T47D (cell line): ENCODE measurements around the gene AK3.
A peak's percentile ranks its signal among the peaks of the same experiment; 100 is the strongest.

Experiments used
- DNase-seq, 2 experiments: peaks; one replicate each; pipeline versions ENCODE4 v3.0.0 to v3.0.0-alpha.2; 2011 to 2012; ENCODE audit warnings: low read depth in 1 of 2, low spot score in 1 of 2
- JUND ChIP-seq: IDR thresholded peaks from 2 replicates; pipeline ENCODE4 v1.6.1; 2012; ENCODE audit warnings: low read depth
- in situ Hi-C: cut with HindIII; loops from 2 replicates; pipeline ENCODE4 v1.10.0; 2016; ENCODE audit warnings: low sequenced_read_pairs, low pct_unique_long_range_greater_than_20kb

The AK3 gene

GRCh38 chr9:4714266-4715016 is 26.6 kb downstream of the AK3 start:
- no peak for TF ChIP-seq JUND
- DNase-seq = no peak
- in situ Hi-C loops = no loop called here

DNA sequence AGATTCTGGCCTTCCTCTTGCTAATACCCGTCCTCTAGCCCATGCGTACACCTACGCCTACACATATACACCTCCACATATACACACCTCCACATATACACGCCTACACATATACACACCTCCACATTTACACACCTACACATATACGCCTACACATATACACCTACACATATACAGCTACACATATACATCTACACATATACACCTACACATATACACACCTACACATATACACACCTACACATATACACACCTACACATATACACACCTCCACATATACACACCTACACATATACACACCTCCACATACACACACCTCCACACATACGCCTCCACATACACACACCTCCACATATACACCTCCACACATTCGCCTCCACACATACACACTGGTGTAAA is 27.2 kb downstream of the AK3 start:
- no peak for TF ChIP-seq JUND
- no peak for DNase-seq
- in situ Hi-C loops = no loop called here

DNA sequence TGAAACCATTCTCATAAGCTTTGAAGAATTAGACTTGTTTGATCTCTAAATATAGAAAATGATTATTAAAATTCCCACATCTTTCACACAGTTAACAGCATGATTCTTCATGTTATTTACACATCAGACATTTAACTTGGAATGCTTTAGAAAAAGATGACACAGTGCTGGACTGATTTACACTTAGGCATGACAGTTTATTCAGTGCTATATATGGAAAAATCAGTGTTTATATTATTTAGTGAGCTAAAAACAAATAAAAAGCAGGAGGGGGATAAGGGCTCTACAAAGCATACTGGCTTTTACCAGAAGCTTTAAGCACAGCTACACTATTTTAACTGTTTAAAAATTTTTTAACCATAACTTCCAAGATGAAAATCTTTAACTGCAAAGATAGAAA is 31.6 kb downstream of the AK3 start:
- in situ Hi-C loops = no loop called here
- no peak for TF ChIP-seq JUND
- DNase-seq = no peak

- DNase-seq = no peak
- in situ Hi-C loops = no loop called here
- no peak for TF ChIP-seq JUND
These were observed 33.9 kb downstream of the AK3 start for GRCh38 chr9:4706971-4707622.

GRCh38 chr9:4706021-4706420 is 35.0 kb downstream of the AK3 start:
- no peak for TF ChIP-seq JUND
- in situ Hi-C loops = no loop called here
- DNase-seq = no peak

DNA sequence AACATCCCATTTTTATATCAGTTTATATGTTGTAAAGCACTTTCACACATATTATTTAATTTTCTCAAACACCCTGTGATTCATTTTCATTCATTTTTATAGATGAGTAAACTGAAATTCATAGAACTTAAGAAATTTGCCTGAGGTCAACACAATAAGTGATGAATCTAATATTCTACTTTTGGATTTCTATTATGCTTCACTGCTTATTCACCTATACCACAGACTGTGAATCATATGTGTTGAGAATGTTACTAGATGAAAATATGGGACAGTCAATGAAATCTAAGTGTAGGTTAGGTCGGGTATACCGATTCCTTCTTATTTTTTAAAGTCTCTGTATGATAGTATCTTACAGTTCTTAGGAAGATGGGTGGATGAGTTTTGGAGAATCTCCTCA is 36.9 kb downstream of the AK3 start:
- DNase-seq = no peak
- TF ChIP-seq JUND = no peak
- in situ Hi-C loops = no loop called here

- no peak for TF ChIP-seq JUND
These were observed 39.5 kb downstream of the AK3 start for GRCh38 chr9:4701526-4701925.

DNA sequence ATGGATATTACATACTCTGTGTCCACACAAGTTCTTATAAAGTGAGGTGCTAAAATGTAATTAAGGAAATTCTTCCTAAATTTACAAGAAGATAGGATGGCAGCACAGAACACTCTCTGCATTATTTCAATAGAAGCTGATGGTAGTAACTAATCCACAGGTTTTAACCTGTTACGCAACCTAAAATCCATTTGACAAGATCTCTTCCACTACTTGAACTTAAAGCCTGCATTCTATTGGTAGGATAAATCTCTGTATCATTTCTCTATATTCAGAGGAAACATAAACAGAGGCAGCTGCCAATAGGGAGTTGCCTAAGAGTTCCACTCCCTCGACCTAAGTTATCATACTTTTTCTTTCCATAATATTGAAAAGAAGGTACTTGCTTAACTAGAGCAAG is 40.1 kb downstream of the AK3 start:
- TF ChIP-seq JUND = no peak
- no peak for DNase-seq
- in situ Hi-C loops = no loop called here

More at GRCh38 chr9:4701526-4701925, 39.5 kb downstream of the AK3 start:
- in situ Hi-C loops = no loop called here
- DNase-seq = no peak

DNA sequence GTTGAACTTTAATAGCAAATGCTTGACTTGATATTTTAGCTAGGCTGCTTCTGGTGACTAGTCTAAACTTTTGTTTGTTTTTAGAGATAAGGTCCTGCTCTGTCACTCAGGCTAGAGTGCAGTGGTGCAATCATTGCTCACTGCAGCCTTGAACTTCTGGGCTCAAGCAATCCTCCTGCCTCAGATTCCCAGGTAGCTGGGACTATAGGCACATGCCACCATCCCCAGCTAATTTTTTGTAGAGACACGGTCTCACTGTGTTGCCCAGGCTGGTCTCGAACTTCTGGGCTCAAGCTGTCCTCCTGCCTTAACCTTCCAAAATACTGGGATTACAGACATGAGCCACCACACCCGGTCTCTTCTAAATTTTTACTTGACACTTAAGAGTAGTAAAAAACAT is 40.9 kb downstream of the AK3 start:
- in situ Hi-C loops = no loop called here
- no peak for DNase-seq
- TF ChIP-seq JUND = no peak

- in situ Hi-C loops = no loop called here
- TF ChIP-seq JUND = no peak
- no peak for DNase-seq
These were observed 49.2 kb downstream of the AK3 start for GRCh38 chr9:4691795-4692194.

- DNase-seq = no peak
- in situ Hi-C loops = no loop called here
- no peak for TF ChIP-seq JUND
These were observed 50.9 kb downstream of the AK3 start for GRCh38 chr9:4690144-4690543.

DNA sequence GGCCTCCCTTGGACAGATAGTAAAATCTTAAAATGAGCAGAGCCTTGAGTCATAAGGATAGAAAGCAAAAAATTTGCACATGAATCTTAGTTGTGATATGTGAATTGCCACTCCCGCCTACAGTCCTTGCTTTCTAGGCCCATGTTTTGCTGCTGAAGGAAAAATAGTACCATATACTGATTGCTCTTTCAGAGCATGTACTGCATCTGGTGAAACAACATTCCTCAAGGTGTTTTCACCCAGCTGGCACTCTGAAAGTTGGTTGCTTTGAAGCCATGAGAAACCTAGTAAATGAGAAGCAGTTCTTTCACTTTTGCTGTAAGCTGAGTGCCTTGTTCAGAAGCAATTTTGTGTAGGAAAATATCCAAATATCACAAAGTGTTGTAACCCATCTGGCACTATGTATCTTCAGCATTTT is 51.3 kb downstream of the AK3 start:
- in situ Hi-C loops = no loop called here
- TF ChIP-seq JUND = no peak
- peak in 1 of 2 experiments; percentile 12 for DNase-seq

DNA sequence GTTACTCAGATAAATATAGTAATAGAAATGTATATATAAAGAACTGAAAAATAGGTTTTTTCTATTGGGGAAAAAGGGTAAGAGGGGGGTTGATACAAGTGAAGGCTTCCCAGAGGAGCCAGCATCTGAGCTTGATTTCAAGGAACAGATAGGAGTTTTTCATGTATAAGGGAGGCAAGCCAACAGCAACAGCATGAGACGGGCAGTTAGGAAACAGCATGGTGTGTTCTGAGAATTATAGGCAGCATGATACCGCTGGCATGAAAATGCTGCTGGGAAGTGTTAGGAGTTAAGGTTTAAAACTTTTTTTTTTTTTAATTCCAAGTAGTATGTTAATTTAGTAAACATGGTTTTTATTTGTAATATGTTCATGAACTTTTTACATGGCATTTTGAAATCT is 52.0 kb downstream of the AK3 start:
- no peak for TF ChIP-seq JUND
- DNase-seq = no peak
- in situ Hi-C loops = no loop called here
